Fibroblast of lung (primary cell): Measurements from ENCODE around the gene GATC. TPM values are rescaled to one million over a fixed set of nuclear protein-coding genes. Genes with fewer than 3 reads are reported as not detected.

Experiments
- DNase-seq, 2 donors: peaks; one replicate each; pipeline versions ENCODE4 v3.0.0 to v3.0.0-alpha.2; 2010; ENCODE audit warnings: low read depth in 2 of 2
- H2AFZ ChIP-seq: 2 replicates; pipeline ENCODE4 v1.5.1; 2012; ENCODE audit warnings: low read length, control low read depth, inconsistent platforms
- H3K27ac ChIP-seq: 2 replicates; pipeline ENCODE4 v1.5.1; 2011; ENCODE audit warnings: low read length, control low read depth; ENCODE audit not compliant: insufficient read depth
- H3K27me3 ChIP-seq: 2 replicates; pipeline ENCODE4 v1.5.1; 2011; ENCODE audit warnings: mild to moderate bottlenecking, low read length; ENCODE audit not compliant: control insufficient read depth, insufficient read depth
- H3K36me3 ChIP-seq: 2 replicates; pipeline ENCODE4 v1.5.1; 2011; ENCODE audit warnings: low read length; ENCODE audit not compliant: control insufficient read depth, insufficient read depth
- H3K4me1 ChIP-seq: 2 replicates; pipeline ENCODE4 v1.5.1; 2011; ENCODE audit warnings: low read length; ENCODE audit not compliant: control insufficient read depth, insufficient read depth; ENCODE audit errors: extremely low read depth
- H3K4me2 ChIP-seq: 2 replicates; pipeline ENCODE4 v1.5.1; 2011; ENCODE audit warnings: low read length, control low read depth; ENCODE audit not compliant: insufficient read depth; ENCODE audit errors: extremely low read depth
- H3K4me3 ChIP-seq, 4 experiments: fragments of 200-600 bp in 1 of 4; sonication (generic) in 1 of 4; replicated peaks in 1 of 4; 2 replicates each; pipeline ENCODE4 v1.5.1; 2011 to 2016; ENCODE audit warnings: low read length in 4 of 4, low read depth in 3 of 4, mild to moderate bottlenecking in 3 of 4, control low read depth in 2 of 4, inconsistent platforms in 1 of 4, mixed read lengths in 1 of 4; ENCODE audit not compliant: insufficient read depth in 1 of 4; ENCODE audit errors: control extremely low read depth in 1 of 4
- H3K79me2 ChIP-seq: 2 replicates; pipeline ENCODE4 v1.5.1; 2012; ENCODE audit warnings: mild to moderate bottlenecking, low read length, inconsistent platforms; ENCODE audit not compliant: control insufficient read depth, insufficient read depth
- H3K9ac ChIP-seq: 2 replicates; pipeline ENCODE4 v1.5.1; 2011; ENCODE audit warnings: mild to moderate bottlenecking, low read length, control low read depth; ENCODE audit not compliant: insufficient read depth
- H3K9me3 ChIP-seq: 2 replicates; pipeline ENCODE4 v1.5.1; 2012; ENCODE audit warnings: low read depth, low read length; ENCODE audit not compliant: control insufficient read depth, insufficient read depth
- H4K20me1 ChIP-seq: 2 replicates; pipeline ENCODE4 v1.5.1; 2011; ENCODE audit warnings: low read length; ENCODE audit not compliant: control insufficient read depth, insufficient read depth; ENCODE audit errors: extremely low read depth
- CTCF ChIP-seq, 2 donors: IDR thresholded peaks in 1 of 2; conservative IDR thresholded peaks in 1 of 2; 1 replicate in 1 of 2; 2 replicates in 1 of 2; pipeline ENCODE4 v1.5.1; 2011 to 2012; ENCODE audit warnings: low read length in 2 of 2, control low read depth in 1 of 2, inconsistent platforms in 1 of 2, low read depth in 1 of 2, mild to moderate bottlenecking in 1 of 2
- EZH2 ChIP-seq: IDR thresholded peaks from 2 replicates; pipeline ENCODE4 v1.5.1; 2012; ENCODE audit warnings: low read length, control low read depth, mild to moderate bottlenecking; ENCODE audit errors: missing control alignments
- polyA plus RNA-seq, 2 donors: library from polyadenylated mRNA; depleted of rRNA in 1 of 2; stranded (reverse) in 1 of 2; unstranded in 1 of 2; fragments of >200 nt; gene quantifications; 2 replicates each; pipeline ENCODE4 v1.2.1, GENCODE V29; 2011 to 2012; ENCODE audit warnings: missing spikeins in 1 of 2
- total RNA-seq: library from RNA; depleted of rRNA; stranded (reverse); fragments of >200 nt; gene quantifications from 2 replicates; pipeline ENCODE4 v1.2.1, GENCODE V29; 2014

Gene GATC
- total and polyA plus RNA-seq, 2 donors (not counting 1 experiment from before 2014, with no cell fraction given): 18.4 to 22.3 TPM

- DNase-seq: no peak
- H3K9me3 ChIP-seq: no peaks in the 10 kb centered on the region
- H3K9ac ChIP-seq: no peak overlapping the region
- H3K4me3 ChIP-seq: no peak overlapping the region
- no peak overlapping the region for H2AFZ ChIP-seq
- H3K79me2 ChIP-seq: no peaks in the 10 kb centered on the region
- H4K20me1 ChIP-seq: no peaks in the 10 kb centered on the region
- no peaks in the 10 kb centered on the region for H3K27me3 ChIP-seq
- H3K4me1 ChIP-seq: no peaks in the 10 kb centered on the region
- no peaks in the 10 kb centered on the region for H3K36me3 ChIP-seq
- TF ChIP-seq EZH2: no peak
- no peak for TF ChIP-seq CTCF (conservative IDR thresholded peaks at IDR 0.05 in 1 of 2, IDR thresholded peaks at IDR 0.05 in 1 of 2; ENCODE audit: low read depth in 1 of 2, low read length in 2 of 2)
- no peak overlapping the region for H3K4me2 ChIP-seq
- no peak overlapping the region for H3K27ac ChIP-seq
Measured at GRCh38 chr12:120406069-120406468, 40.2 kb upstream of the GATC start.

GRCh38 chr12:120406553-120406952 is 39.7 kb upstream of the GATC start:
- Histone ChIP-seq H3K4me1 (no peaks in the 10 kb centered on the region), H3K4me2 (no peak overlapping the region), H3K4me3 (no peak overlapping the region), H2AFZ (no peak overlapping the region), H4K20me1 (no peaks in the 10 kb centered on the region), H3K9ac (no peak overlapping the region), H3K36me3 (no peaks in the 10 kb centered on the region), H3K27me3 (no peaks in the 10 kb centered on the region), H3K9me3 (no peaks in the 10 kb centered on the region), H3K79me2 (no peaks in the 10 kb centered on the region), H3K27ac (no peak overlapping the region)
- TF ChIP-seq CTCF (conservative IDR thresholded peaks at IDR 0.05 in 1 of 2, IDR thresholded peaks at IDR 0.05 in 1 of 2; ENCODE audit: low read depth in 1 of 2, low read length in 2 of 2) (no peak), EZH2 (no peak)
- no peak for DNase-seq

- no peaks in the 10 kb centered on the region for H3K27me3 ChIP-seq
- no peak for TF ChIP-seq EZH2
- TF ChIP-seq CTCF (conservative IDR thresholded peaks at IDR 0.05 in 1 of 2, IDR thresholded peaks at IDR 0.05 in 1 of 2; ENCODE audit: low read depth in 1 of 2, low read length in 2 of 2): no peak
- no peaks in the 10 kb centered on the region for H4K20me1 ChIP-seq
- H3K4me3 ChIP-seq: no peak overlapping the region
- H3K4me1 ChIP-seq: no peaks in the 10 kb centered on the region
- H3K27ac ChIP-seq: no peak overlapping the region
- no peaks in the 10 kb centered on the region for H3K79me2 ChIP-seq
- H3K36me3 ChIP-seq: no peaks in the 10 kb centered on the region
- no peak overlapping the region for H3K4me2 ChIP-seq
- DNase-seq: no peak
- H3K9ac ChIP-seq: no peak overlapping the region
- H3K9me3 ChIP-seq: no peaks in the 10 kb centered on the region
- H2AFZ ChIP-seq: no peak overlapping the region
Measured at GRCh38 chr12:120408771-120409170, 37.5 kb upstream of the GATC start.
